Medulla oblongata (tissue), 1 donor: ENCODE data around the gene RNU7-1.
A peak's percentile ranks its signal among the peaks of the same experiment; 100 is the strongest.

Experiments used
- DNase-seq: peaks from one replicate; pipeline ENCODE4 v3.0.0-alpha.2; 2015; ENCODE audit errors: extremely low spot score

The RNU7-1 gene

GRCh38 chr12:6917491-6918231 is 26.0 kb upstream of the RNU7-1 start:
- DNase-seq: no peak

GRCh38 chr12:6919588-6919987 is 24.0 kb upstream of the RNU7-1 start:
- no peak for DNase-seq

- DNase-seq: no peak
Measured at GRCh38 chr12:6921539-6921938, 22.1 kb upstream of the RNU7-1 start.

- no peak for DNase-seq
Measured at GRCh38 chr12:6921996-6922946, 21.3 kb upstream of the RNU7-1 start.

- no peak for DNase-seq
Measured at GRCh38 chr12:6923003-6923732, 20.4 kb upstream of the RNU7-1 start.

- DNase-seq: no peak
Measured at GRCh38 chr12:6923851-6924250, 19.8 kb upstream of the RNU7-1 start.

- DNase-seq: no peak
Measured at GRCh38 chr12:6925239-6925539, 18.4 kb upstream of the RNU7-1 start.

GRCh38 chr12:6925540-6926279 is 17.9 kb upstream of the RNU7-1 start:
- DNase-seq: peak; percentile 85

- DNase-seq: peak; percentile 89
Measured at GRCh38 chr12:6927379-6928021, 16.1 kb upstream of the RNU7-1 start, which contains the start of gene ATN1. TSS of gene ATN1 (plus strand) at chr12:6927959. CDS start at chr12:6934002, 6,043 bp downstream.

GRCh38 chr12:6928022-6928702 is 15.5 kb upstream of the RNU7-1 start:
- no peak for DNase-seq

- DNase-seq: no peak
Measured at GRCh38 chr12:6928703-6929407, 14.8 kb upstream of the RNU7-1 start.

- DNase-seq: no peak
Measured at GRCh38 chr12:6929466-6930452, 13.9 kb upstream of the RNU7-1 start.

GRCh38 chr12:6932766-6933165 is 10.8 kb upstream of the RNU7-1 start:
- DNase-seq: no peak

- DNase-seq: no peak
Measured at GRCh38 chr12:6934110-6934509, 9.5 kb upstream of the RNU7-1 start.

GRCh38 chr12:6935371-6936193 is 8.0 kb upstream of the RNU7-1 start:
- DNase-seq: no peak

- DNase-seq: no peak
Measured at GRCh38 chr12:6936194-6936635, 7.4 kb upstream of the RNU7-1 start.

- no peak for DNase-seq
Measured at GRCh38 chr12:6936636-6937480, 6.8 kb upstream of the RNU7-1 start.
